ENCODE results near the gene CCR5.
"Not testable (repeated sequence)": the region's sequence is repeated elsewhere in the genome, so short reads cannot be mapped to it uniquely, and the experiment has no call there.

DNA sequence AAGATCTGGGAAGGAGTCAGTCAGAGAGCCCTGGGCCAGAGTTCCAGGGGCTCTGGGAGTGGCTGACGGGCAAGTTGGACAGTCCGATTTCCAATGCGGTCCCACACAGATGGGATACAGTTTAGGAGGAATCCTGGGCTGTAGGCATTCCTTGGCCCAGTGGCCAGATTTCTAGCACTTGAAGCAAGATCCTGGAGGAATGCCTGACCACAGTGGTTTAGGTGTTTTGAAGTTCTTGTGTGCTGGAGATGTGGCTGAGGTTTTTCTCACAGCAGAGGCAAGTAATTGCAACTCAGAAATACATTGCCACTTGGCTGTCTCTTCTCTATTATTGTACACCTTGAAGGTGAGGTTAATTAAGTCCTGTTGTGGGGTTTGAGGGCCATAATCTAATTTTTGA is 40.1 kb upstream of the CCR5 start:
- TF ChIP-seq, protein P1, sequence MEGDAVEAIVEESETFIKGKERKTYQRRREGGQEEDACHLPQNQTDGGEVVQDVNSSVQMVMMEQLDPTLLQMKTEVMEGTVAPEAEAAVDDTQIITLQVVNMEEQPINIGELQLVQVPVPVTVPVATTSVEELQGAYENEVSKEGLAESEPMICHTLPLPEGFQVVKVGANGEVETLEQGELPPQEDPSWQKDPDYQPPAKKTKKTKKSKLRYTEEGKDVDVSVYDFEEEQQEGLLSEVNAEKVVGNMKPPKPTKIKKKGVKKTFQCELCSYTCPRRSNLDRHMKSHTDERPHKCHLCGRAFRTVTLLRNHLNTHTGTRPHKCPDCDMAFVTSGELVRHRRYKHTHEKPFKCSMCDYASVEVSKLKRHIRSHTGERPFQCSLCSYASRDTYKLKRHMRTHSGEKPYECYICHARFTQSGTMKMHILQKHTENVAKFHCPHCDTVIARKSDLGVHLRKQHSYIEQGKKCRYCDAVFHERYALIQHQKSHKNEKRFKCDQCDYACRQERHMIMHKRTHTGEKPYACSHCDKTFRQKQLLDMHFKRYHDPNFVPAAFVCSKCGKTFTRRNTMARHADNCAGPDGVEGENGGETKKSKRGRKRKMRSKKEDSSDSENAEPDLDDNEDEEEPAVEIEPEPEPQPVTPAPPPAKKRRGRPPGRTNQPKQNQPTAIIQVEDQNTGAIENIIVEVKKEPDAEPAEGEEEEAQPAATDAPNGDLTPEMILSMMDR (conservative IDR thresholded peaks at IDR 0.05), result not testable (repeated sequence)
- TF ChIP-seq ZFX (IDR thresholded peaks at IDR 0.05), result not testable (repeated sequence)
